ENCODE results near the gene TREML1. TPM values are rescaled to one million over a fixed set of nuclear protein-coding genes. Genes with fewer than 3 reads are reported as not detected.

Gene TREML1
- total and polyA plus RNA-seq, 2 of the 8 experiments (the other 6 are each of a cell fraction or from before 2014, with no cell fraction given): 0.08 TPM; not detected in 1

- TF ChIP-seq CHD7 (IDR thresholded peaks at IDR 0.05; ENCODE audit: insufficient replicate concordance, low read length) (no peak), SP2 (IDR thresholded peaks at IDR 0.05; ENCODE audit: low read length) (no peak), JUN (IDR thresholded peaks at IDR 0.05; ENCODE audit: low read depth, low read length) (no peak), ASH2L (IDR thresholded peaks at IDR 0.05; ENCODE audit: low read length) (no peak), E2F6 (IDR thresholded peaks at IDR 0.05) (no peak), BCL11A (IDR thresholded peaks at IDR 0.05; ENCODE audit: low read depth in 2 of 2, low read length in 2 of 2) (no peak), CREB1 (IDR thresholded peaks at IDR 0.05) (no peak), ZNF274 (IDR thresholded peaks at IDR 0.05; ENCODE audit: borderline replicate concordance, extremely low read depth, low read length) (no peak), MAFK (IDR thresholded peaks at IDR 0.05; ENCODE audit: low read depth, low read length) (no peak)
These were observed 31.8 kb downstream of the TREML1 start (continued) for GRCh38 chr6:41122373-41122772.
